ENCODE measurements around the gene TRAP1. TPM values are rescaled to one million over a fixed set of nuclear protein-coding genes. Genes with fewer than 3 reads are reported as not detected.

The TRAP1 gene
- total RNA-seq, 1 experiment from 2014 or later: 274 TPM

GRCh38 chr16:3706253-3707012 is 10.9 kb downstream of the TRAP1 start:
- Mint-ChIP-seq H3K36me3 (ENCODE audit: insufficient read depth, unreplicated experiment) (peaks cover 58% of the 10 kb centered on the region), H3K27ac (ENCODE audit: low read depth, unreplicated experiment) (no peak overlapping the region), H3K4me3 (ENCODE audit: unreplicated experiment) (no peak overlapping the region), H3K27me3 (ENCODE audit: insufficient read depth, unreplicated experiment) (no peaks in the 10 kb centered on the region), H3K9me3 (ENCODE audit: unreplicated experiment) (no peaks in the 10 kb centered on the region), H3K4me1 (ENCODE audit: insufficient read depth, unreplicated experiment) (no peaks in the 10 kb centered on the region)
- ChIA-PET CTCF (interaction anchor here (0.6 kb wide), 1 partner anchor 15 kb away, joined by 3 read pairs; no protein-coding TSS in a partner anchor), POLR2A (no interaction called here)
- DNase-seq (ENCODE audit: unreplicated experiment): no peak
- intact Hi-C loops (cut with micrococcal nuclease): no loop called here
- BruUV-seq (replicated peaks): no TSS peak
- TF ChIP-seq CTCF (IDR thresholded peaks at IDR 0.05; ENCODE audit: unreplicated experiment): no peak

GRCh38 chr16:3702082-3702481 is 15.2 kb downstream of the TRAP1 start:
- intact Hi-C loops (cut with micrococcal nuclease): no loop called here
- Mint-ChIP-seq H3K27ac (ENCODE audit: low read depth, unreplicated experiment) (peak overlapping the region; percentile 23), H3K27me3 (ENCODE audit: insufficient read depth, unreplicated experiment) (no peaks in the 10 kb centered on the region), H3K4me1 (ENCODE audit: insufficient read depth, unreplicated experiment) (no peaks in the 10 kb centered on the region), H3K4me3 (ENCODE audit: unreplicated experiment) (no peak overlapping the region), H3K9me3 (ENCODE audit: unreplicated experiment) (no peaks in the 10 kb centered on the region), H3K36me3 (ENCODE audit: insufficient read depth, unreplicated experiment) (peaks cover 40% of the 10 kb centered on the region)
- POLR2A ChIA-PET: interaction anchor here (0.6 kb wide), 1 partner anchor 482 kb away, joined by 3 read pairs; no protein-coding TSS in a partner anchor
- TF ChIP-seq CTCF (IDR thresholded peaks at IDR 0.05; ENCODE audit: unreplicated experiment): no peak
- DNase-seq (ENCODE audit: unreplicated experiment): no peak
- no TSS peak for BruUV-seq (replicated peaks)
- CTCF ChIA-PET: interaction anchor here (0.6 to 1.4 kb wide), 4 partner anchors 12 to 338 kb away, joined by 3 to 8 read pairs (median 5); no protein-coding TSS in a partner anchor

GRCh38 chr16:3701531-3701930 is 15.8 kb downstream of the TRAP1 start:
- H3K27me3 Mint-ChIP-seq (ENCODE audit: insufficient read depth, unreplicated experiment): no peaks in the 10 kb centered on the region
- no peak overlapping the region for H3K4me3 Mint-ChIP-seq (ENCODE audit: unreplicated experiment)
- no TSS peak for BruUV-seq (replicated peaks)
- TF ChIP-seq CTCF (IDR thresholded peaks at IDR 0.05; ENCODE audit: unreplicated experiment): no peak
- intact Hi-C loops (cut with micrococcal nuclease): no loop called here
- H3K4me1 Mint-ChIP-seq (ENCODE audit: insufficient read depth, unreplicated experiment): no peaks in the 10 kb centered on the region
- no peak for DNase-seq (ENCODE audit: unreplicated experiment)
- H3K9me3 Mint-ChIP-seq (ENCODE audit: unreplicated experiment): no peaks in the 10 kb centered on the region
- ChIA-PET CTCF (interaction anchor here (0.6 to 1.4 kb wide), 3 partner anchors 11 to 254 kb away, joined by 3 to 7 read pairs (median 3); no protein-coding TSS in a partner anchor), POLR2A (interaction anchor here (0.6 to 3.1 kb wide), 3 partner anchors 9 to 16 kb away, joined by 3 to 13 read pairs (median 4); partner anchors contain the start of gene TRAP1)
- peaks cover 43% of the 10 kb centered on the region for H3K36me3 Mint-ChIP-seq (ENCODE audit: insufficient read depth, unreplicated experiment)
- H3K27ac Mint-ChIP-seq (ENCODE audit: low read depth, unreplicated experiment): no peak overlapping the region

- no peak overlapping the region for H3K27ac Mint-ChIP-seq (ENCODE audit: low read depth, unreplicated experiment)
- ChIA-PET CTCF (interaction anchor here (0.7 kb wide), 2 partner anchors 9 to 416 kb away, joined by 3 read pairs; no protein-coding TSS in a partner anchor), POLR2A (interaction anchor here (3.1 kb wide), 1 partner anchor 19 kb away, joined by 13 read pairs; the partner anchor contains the start of gene TRAP1)
- BruUV-seq (replicated peaks): no TSS peak
- no peaks in the 10 kb centered on the region for H3K4me1 Mint-ChIP-seq (ENCODE audit: insufficient read depth, unreplicated experiment)
- DNase-seq (ENCODE audit: unreplicated experiment): no peak
- no peaks in the 10 kb centered on the region for H3K27me3 Mint-ChIP-seq (ENCODE audit: insufficient read depth, unreplicated experiment)
- no peak for TF ChIP-seq CTCF (IDR thresholded peaks at IDR 0.05; ENCODE audit: unreplicated experiment)
- H3K36me3 Mint-ChIP-seq (ENCODE audit: insufficient read depth, unreplicated experiment): peaks cover 40% of the 10 kb centered on the region
- intact Hi-C loops (cut with micrococcal nuclease): no loop called here
- H3K4me3 Mint-ChIP-seq (ENCODE audit: unreplicated experiment): no peak overlapping the region
- no peaks in the 10 kb centered on the region for H3K9me3 Mint-ChIP-seq (ENCODE audit: unreplicated experiment)
Measured at GRCh38 chr16:3698941-3699340, 18.4 kb downstream of the TRAP1 start.

Data from MCF 10A (cell line).